ENCODE data around the gene SH3BP2. TPM values are rescaled to one million over a fixed set of nuclear protein-coding genes. Genes with fewer than 3 reads are reported as not detected.

The SH3BP2 gene
- polyA plus RNA-seq, 1 of the 3 experiments (the other 2 are of a cell fraction), result 25.2 TPM

- no peaks in the 10 kb centered on the region for H3K9me3 ChIP-seq
- H3K79me2 ChIP-seq (ENCODE audit: insufficient read depth), result peaks cover 100% of the 10 kb centered on the region
- ChIA-PET CTCF (interaction anchor here (0.8 to 1.4 kb wide), 4 partner anchors 14 to 42 kb away, joined by 3 to 7 read pairs (median 4); no protein-coding TSS in a partner anchor), POLR2A (no interaction called here)
- H3K4me2 ChIP-seq, result no peak overlapping the region
- peaks cover 100% of the 10 kb centered on the region for H4K20me1 ChIP-seq (ENCODE audit: insufficient read depth)
- no peaks in the 10 kb centered on the region for H3K36me3 ChIP-seq (replicated peaks in 1 of 2; ENCODE audit: control insufficient read depth in 1 of 2, insufficient read depth in 2 of 2, low read length in 1 of 2)
- no peak for DNase-seq
- no peak overlapping the region for H3K9ac ChIP-seq
- WGBS (ENCODE audit: low lambda C conversion rate), result 87% methylated on average over 2 of the region's 2 CpGs
- H3K4me1 ChIP-seq (ENCODE audit: control insufficient read depth in 1 of 2, insufficient read depth in 2 of 2, low read depth in 1 of 2, low read length in 1 of 2), result peaks cover 48 to 52% of the 10 kb centered on the region in 2 experiments
- TF ChIP-seq NFIC (IDR thresholded peaks at IDR 0.05; ENCODE audit: borderline replicate concordance), result no peak
- no peak for TF ChIP-seq USF2 (IDR thresholded peaks at IDR 0.05; ENCODE audit: borderline replicate concordance, low read depth, low read length)
- no peak for TF ChIP-seq TCF12 (IDR thresholded peaks at IDR 0.05)
- no peak for TF ChIP-seq YY1 (IDR thresholded peaks at IDR 0.05; ENCODE audit: low read depth)
- no peak for TF ChIP-seq TEAD4 (IDR thresholded peaks at IDR 0.05; ENCODE audit: borderline replicate concordance, insufficient read depth)
- no peak for TF ChIP-seq MAX (IDR thresholded peaks at IDR 0.05; ENCODE audit: low read depth)
- TF ChIP-seq GABPA (IDR thresholded peaks at IDR 0.05; ENCODE audit: low read depth), result no peak
- H3F3A ChIP-seq (replicated peaks; ENCODE audit: insufficient read depth), result no peaks in the 10 kb centered on the region
- H2AFZ ChIP-seq (ENCODE audit: low read depth), result no peak overlapping the region
- H3K4me3 ChIP-seq (ENCODE audit: low read depth in 2 of 2, low read length in 1 of 2), result no peak overlapping the region
- no peaks in the 10 kb centered on the region for H3K27me3 ChIP-seq (ENCODE audit: insufficient read depth)
- peak overlapping the region in 1 of 2 experiments; percentile 45; a peak in 1 of 4 replicates for H3K27ac ChIP-seq (ENCODE audit: low read depth in 2 of 2, low read length in 1 of 2)
- no peaks in the 10 kb centered on the region for H3K9me2 ChIP-seq
Measured at GRCh38 chr4:2865196-2865780, 72.4 kb downstream of the SH3BP2 start.

GRCh38 chr4:2866160-2866861, 73.4 kb downstream of the SH3BP2 start:
- Histone ChIP-seq H3K27ac (ENCODE audit: low read depth in 2 of 2, low read length in 1 of 2) (peak overlapping the region in 1 of 2 experiments; percentile 1; a peak in 1 of 4 replicates), H2AFZ (ENCODE audit: low read depth) (no peak overlapping the region), H3K36me3 (replicated peaks in 1 of 2; ENCODE audit: control insufficient read depth in 1 of 2, insufficient read depth in 2 of 2, low read length in 1 of 2) (no peaks in the 10 kb centered on the region), H3K79me2 (ENCODE audit: insufficient read depth) (peaks cover 100% of the 10 kb centered on the region), H3F3A (replicated peaks; ENCODE audit: insufficient read depth) (no peaks in the 10 kb centered on the region), H3K27me3 (ENCODE audit: insufficient read depth) (no peaks in the 10 kb centered on the region), H3K9me3 (no peaks in the 10 kb centered on the region), H3K4me3 (ENCODE audit: low read depth in 2 of 2, low read length in 1 of 2) (no peak overlapping the region), H4K20me1 (ENCODE audit: insufficient read depth) (peaks cover 99% of the 10 kb centered on the region), H3K9ac (no peak overlapping the region), H3K9me2 (no peaks in the 10 kb centered on the region), H3K4me1 (ENCODE audit: control insufficient read depth in 1 of 2, insufficient read depth in 2 of 2, low read depth in 1 of 2, low read length in 1 of 2) (peaks cover 38 to 47% of the 10 kb centered on the region in 2 experiments), H3K4me2 (no peak overlapping the region)
- ChIA-PET POLR2A (no interaction called here), CTCF (interaction anchor here (0.7 to 1.0 kb wide), 2 partner anchors 68 to 111 kb away, joined by 3 to 4 read pairs; no protein-coding TSS in a partner anchor)
- no peak for DNase-seq
- WGBS (ENCODE audit: low lambda C conversion rate), result 89% methylated on average over 10 of the region's 10 CpGs
- TF ChIP-seq FOSL2 (IDR thresholded peaks at IDR 0.05; ENCODE audit: borderline replicate concordance, low read depth) (no peak), RAD21 (IDR thresholded peaks at IDR 0.05; ENCODE audit: low read length) (no peak), EZH2phosphoT487 (IDR thresholded peaks at IDR 0.05; ENCODE audit: borderline replicate concordance, low read depth) (no peak), MEF2A (IDR thresholded peaks at IDR 0.05; ENCODE audit: borderline replicate concordance, low read depth) (no peak), YY1 (IDR thresholded peaks at IDR 0.05; ENCODE audit: low read depth) (no peak), RCOR1 (IDR thresholded peaks at IDR 0.05; ENCODE audit: low read length) (no peak), RXRA (IDR thresholded peaks at IDR 0.05; ENCODE audit: borderline replicate concordance, low read depth) (no peak), SMC3 (IDR thresholded peaks at IDR 0.05; ENCODE audit: low read depth, low read length) (no peak), TCF12 (IDR thresholded peaks at IDR 0.05) (no peak)

Measured in SK-N-SH (cell line).